Renal cortex interstitium (tissue), 11 donors: Measurements from ENCODE around the gene DNMT3L. TPM values are rescaled to one million over a fixed set of nuclear protein-coding genes. Genes with fewer than 3 reads are reported as not detected.
"Not testable (repeated sequence)": the region's sequence is repeated elsewhere in the genome, so short reads cannot be mapped to it uniquely, and the experiment has no call there.

Experiments used
- DNase-seq, 11 donors: peaks; one replicate each; pipeline ENCODE4 v3.0.0-alpha.2; 2013; ENCODE audit warnings: low read depth in 9 of 11, low spot score in 4 of 11; ENCODE audit errors: extremely low read depth in 1 of 11
- polyA plus RNA-seq, 3 donors: library from polyadenylated mRNA; unstranded; fragments of 120-200 nt; gene quantifications; one replicate each; pipeline ENCODE4 v1.2.1, GENCODE V29; 2013; ENCODE audit not compliant: insufficient read length in 3 of 3

Gene DNMT3L
- polyA plus RNA-seq, 3 donors = not detected

- not testable (repeated sequence) for DNase-seq
Observed at GRCh38 chr21:44218461-44218860, 43.2 kb downstream of the DNMT3L start.

- not testable (repeated sequence) for DNase-seq
Observed at GRCh38 chr21:44211978-44212377, 49.7 kb downstream of the DNMT3L start.

- not testable (repeated sequence) for DNase-seq
Observed at GRCh38 chr21:44211574-44211973, 50.1 kb downstream of the DNMT3L start.

GRCh38 chr21:44207860-44208646 lies 53.6 kb downstream of the DNMT3L start:
- DNase-seq = not testable (repeated sequence)

- DNase-seq = not testable (repeated sequence)
Observed at GRCh38 chr21:44206698-44207676, 54.7 kb downstream of the DNMT3L start.

- DNase-seq = not testable (repeated sequence)
Observed at GRCh38 chr21:44206187-44206586, 55.5 kb downstream of the DNMT3L start.

GRCh38 chr21:44202590-44203299 lies 59.0 kb downstream of the DNMT3L start:
- not testable (repeated sequence) for DNase-seq

GRCh38 chr21:44199997-44200396 lies 61.7 kb downstream of the DNMT3L start:
- not testable (repeated sequence) for DNase-seq

GRCh38 chr21:44199448-44199847 lies 62.2 kb downstream of the DNMT3L start:
- DNase-seq = no peak

- not testable (repeated sequence) for DNase-seq
Observed at GRCh38 chr21:44197156-44197516, 64.6 kb downstream of the DNMT3L start.

Other genes with a start within 250 kb of the DNMT3L start
- gene TRAPPC10, start 249.6 kb downstream of the DNMT3L start, polyA plus RNA-seq = 10 to 100 TPM; 33.5 to 45.4 (median 41.9) TPM
- 10 to 100 TPM in 2 of 3 donors, 1 to 10 TPM in 1; 3.6 to 14.2 (median 11.6) TPM for gene PWP2, start 154.5 kb downstream of the DNMT3L start, polyA plus RNA-seq
- 100 to 1,000 TPM in 1 of 3 donors, 10 to 100 TPM in 2; 21.0 to 102 (median 60.9) TPM for gene GATD3, start 128.2 kb downstream of the DNMT3L start, polyA plus RNA-seq
- gene ICOSLG, start 21.0 kb downstream of the DNMT3L start, polyA plus RNA-seq = 10 to 100 TPM in 1 of 3 donors, 1 to 10 TPM in 2; 5.1 to 14.9 (median 8.4) TPM
- gene AIRE, start 24.0 kb upstream of the DNMT3L start, polyA plus RNA-seq = under 1 TPM; 0.49 to 0.80 (median 0.50) TPM
- gene PFKL, start 38.2 kb upstream of the DNMT3L start, polyA plus RNA-seq = 100 to 1,000 TPM; 101 to 165 (median 162) TPM
- gene CFAP410, start 77.5 kb upstream of the DNMT3L start, polyA plus RNA-seq = 10 to 100 TPM; 14.9 to 38.7 (median 31.9) TPM
- gene TRPM2, start 91.7 kb upstream of the DNMT3L start, polyA plus RNA-seq = 1 to 10 TPM in 2 of 3 donors, under 1 TPM in 1; 0.81 to 1.4 (median 1.2) TPM
- gene LRRC3, start 193.6 kb upstream of the DNMT3L start, polyA plus RNA-seq = 1 to 10 TPM; 4.1 to 6.0 (median 5.8) TPM